MCF 10A (cell line): ENCODE results near the gene GPR26. TPM values are rescaled to one million over a fixed set of nuclear protein-coding genes. Genes with fewer than 3 reads are reported as not detected.

Experiments
- BruUV-seq: library from RNA; stranded (reverse); fragments of 400-500 nt; replicated peaks from 2 replicates; lab custom pipeline; 2021; lab: Mats Ljungman, UMichigan
- CTCF ChIA-PET: fragments of 300-600 bp; sonication (Branson Sonifier 250); formaldehyde crosslinking; extraction: SDS; loops from one replicate; lab custom pipeline; 2021; ENCODE audit warnings: antibody characterized with exemption, inconsistent platforms; lab: Yijun Ruan, JAX
- POLR2A ChIA-PET: fragments of 300-600, 350-650 bp; sonication (Branson Sonifier 250); formaldehyde crosslinking; extraction: SDS; loops from one replicate; lab custom pipeline; 2020; ENCODE audit warnings: antibody characterized with exemption, inconsistent platforms; lab: Yijun Ruan, JAX
- DNase-seq: peaks from one replicate; pipeline ENCODE4 v3.0.0-alpha.2; 2018; ENCODE audit not compliant: unreplicated experiment
- H3K27ac Mint-ChIP-seq: one replicate; pipeline ENCODE4 v1.8.0; 2022; ENCODE audit warnings: mild to moderate bottlenecking, low read depth, mixed read lengths; ENCODE audit not compliant: unreplicated experiment
- H3K27me3 Mint-ChIP-seq: one replicate; pipeline ENCODE4 v1.8.0; 2022; ENCODE audit warnings: mixed read lengths; ENCODE audit not compliant: insufficient read depth, unreplicated experiment
- H3K36me3 Mint-ChIP-seq: one replicate; pipeline ENCODE4 v1.8.0; 2022; ENCODE audit warnings: mild to moderate bottlenecking, moderate library complexity, mixed read lengths; ENCODE audit not compliant: insufficient read depth, unreplicated experiment
- H3K4me1 Mint-ChIP-seq: one replicate; pipeline ENCODE4 v1.8.0; 2022; ENCODE audit warnings: mixed read lengths; ENCODE audit not compliant: insufficient read depth, unreplicated experiment
- H3K4me3 Mint-ChIP-seq: one replicate; pipeline ENCODE4 v1.8.0; 2022; ENCODE audit warnings: mild to moderate bottlenecking, moderate library complexity, mixed read lengths; ENCODE audit not compliant: unreplicated experiment
- H3K9me3 Mint-ChIP-seq: one replicate; pipeline ENCODE4 v1.8.0; 2022; ENCODE audit warnings: mixed read lengths; ENCODE audit not compliant: unreplicated experiment
- CTCF ChIP-seq: fragments of 200-600 bp; IDR thresholded peaks from one replicate; pipeline ENCODE4 v1.8.0; 2022; ENCODE audit warnings: antibody characterized with exemption, mild to moderate bottlenecking; ENCODE audit not compliant: unreplicated experiment
- intact Hi-C: fragments of 100-400 bp; cut with micrococcal nuclease; formaldehyde crosslinking; loops from 2 replicates; pipeline ENCODE4 v1.14.1; 2022
- total RNA-seq: library from RNA; stranded (reverse); gene quantifications from 2 replicates; pipeline ENCODE4 v1.2.3, GENCODE V29; 2022

The GPR26 gene
- total RNA-seq, 1 experiment from 2014 or later = not detected

GRCh38 chr10:123704812-123705211 lies 38.7 kb downstream of the GPR26 start:
- no TSS peak for BruUV-seq
- ChIA-PET POLR2A (no interaction called here), CTCF (no interaction called here)
- Mint-ChIP-seq H3K27me3 (peaks cover 60% of the 10 kb centered on the region), H3K9me3 (no peaks in the 10 kb centered on the region), H3K4me3 (no peak overlapping the region), H3K4me1 (no peaks in the 10 kb centered on the region), H3K36me3 (no peaks in the 10 kb centered on the region), H3K27ac (no peak overlapping the region)
- no peak for TF ChIP-seq CTCF
- DNase-seq = no peak
- intact Hi-C loops = no loop called here

DNA sequence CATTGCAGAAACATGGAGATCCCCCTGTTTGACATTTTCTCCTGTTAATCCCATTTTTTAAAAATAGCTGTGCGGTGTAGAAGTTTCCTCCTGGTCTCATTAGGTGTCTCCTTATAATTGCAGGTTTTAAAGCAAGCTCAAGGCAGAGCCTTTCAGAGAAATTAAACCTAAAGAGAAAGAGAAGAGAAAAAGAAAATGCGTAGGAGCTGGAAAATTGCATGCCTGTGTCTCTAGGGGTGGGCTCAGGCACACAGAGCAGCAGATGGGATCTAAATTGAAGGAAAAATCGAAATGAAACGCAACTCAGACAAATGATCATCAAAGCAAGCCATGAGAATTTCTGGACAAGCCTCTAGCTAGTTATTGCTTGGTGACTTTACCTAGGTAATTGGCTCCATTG lies 40.1 kb downstream of the GPR26 start:
- H3K4me3 Mint-ChIP-seq = no peak overlapping the region
- H3K27ac Mint-ChIP-seq = no peak overlapping the region
- no peak for TF ChIP-seq CTCF
- intact Hi-C loops = no loop called here
- no peaks in the 10 kb centered on the region for H3K9me3 Mint-ChIP-seq
- H3K4me1 Mint-ChIP-seq = no peaks in the 10 kb centered on the region
- POLR2A ChIA-PET = interaction anchor here (1.1 kb wide), 1 partner anchor 12 kb away, joined by 4 read pairs; no protein-coding TSS in a partner anchor
- CTCF ChIA-PET = no interaction called here
- H3K27me3 Mint-ChIP-seq = peaks cover 61% of the 10 kb centered on the region
- DNase-seq = no peak
- BruUV-seq = no TSS peak
- no peaks in the 10 kb centered on the region for H3K36me3 Mint-ChIP-seq

DNA sequence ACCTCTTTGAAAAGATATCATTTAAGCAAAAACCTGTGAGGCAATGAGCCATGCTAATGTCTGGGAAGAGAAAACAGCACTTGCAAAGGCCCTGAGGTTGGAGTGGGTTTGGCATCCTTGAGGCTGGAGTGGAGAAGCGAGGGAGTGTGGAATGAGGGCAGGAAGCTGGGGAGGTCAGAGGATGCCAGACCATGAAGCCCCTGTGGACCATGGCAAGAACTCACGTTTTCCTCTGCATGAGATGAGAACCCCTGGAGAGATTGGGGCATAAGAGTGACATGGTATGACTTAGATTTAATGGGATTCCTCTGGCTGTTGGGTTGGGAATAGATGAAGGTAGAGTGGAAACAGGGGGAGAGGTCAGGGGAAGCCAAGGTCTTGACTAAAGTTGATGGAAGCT lies 49.4 kb downstream of the GPR26 start:
- intact Hi-C loops = no loop called here

GRCh38 chr10:123717336-123717735 lies 51.2 kb downstream of the GPR26 start:
- H3K36me3 Mint-ChIP-seq = no peaks in the 10 kb centered on the region
- H3K4me1 Mint-ChIP-seq = no peaks in the 10 kb centered on the region
- ChIA-PET POLR2A (no interaction called here), CTCF (no interaction called here)
- intact Hi-C loops = no loop called here
- DNase-seq = no peak
- peaks cover 62% of the 10 kb centered on the region for H3K27me3 Mint-ChIP-seq
- H3K9me3 Mint-ChIP-seq = no peaks in the 10 kb centered on the region
- BruUV-seq = no TSS peak
- TF ChIP-seq CTCF = no peak
- no peak overlapping the region for H3K27ac Mint-ChIP-seq
- no peak overlapping the region for H3K4me3 Mint-ChIP-seq

More for the DNA sequence above, 49.4 kb downstream of the GPR26 start:
- Mint-ChIP-seq H3K4me3 (no peak overlapping the region), H3K4me1 (no peaks in the 10 kb centered on the region), H3K27me3 (peaks cover 56% of the 10 kb centered on the region), H3K27ac (no peak overlapping the region), H3K9me3 (no peaks in the 10 kb centered on the region), H3K36me3 (no peaks in the 10 kb centered on the region)
- ChIA-PET POLR2A (no interaction called here), CTCF (interaction anchor here (0.7 kb wide), 1 partner anchor 583 kb away, joined by 3 read pairs; no protein-coding TSS in a partner anchor)
- no TSS peak for BruUV-seq
- TF ChIP-seq CTCF = no peak
- no peak for DNase-seq
